HepG2 (cell line): ENCODE data around the gene MEGF6. TPM values are rescaled to one million over a fixed set of nuclear protein-coding genes. Genes with fewer than 3 reads are reported as not detected.

Experiments
- ATAC-seq: fragments of 200-7000 bp; cut with Tn5 transposase; 3 replicates; pipeline ENCODE4 v1.9.1; 2020; ENCODE audit warnings: mild to moderate bottlenecking, moderate library complexity
- BruUV-seq: library from RNA; stranded (reverse); fragments of 400-500 nt; replicated peaks from 2 replicates; lab custom pipeline; 2021; lab: Mats Ljungman, UMichigan
- CTCF ChIA-PET: fragments of 300-600 bp; formaldehyde crosslinking; extraction: SDS; loops from one replicate; lab custom pipeline; 2021; ENCODE audit warnings: low total read pairs, inconsistent platforms, low intra/inter-chr PET ratio; lab: Yijun Ruan, JAX
- POLR2A ChIA-PET: fragments of 350-600 bp; sonication (Branson Sonifier 250); formaldehyde crosslinking; loops from one replicate; lab custom pipeline; 2020; ENCODE audit warnings: antibody characterized with exemption, inconsistent platforms; lab: Yijun Ruan, JAX
- DNase-seq: peaks from one replicate; pipeline ENCODE4 v3.0.0-alpha.2; 2015; ENCODE audit warnings: low spot score
- FAIRE-seq: peaks from 3 replicates; lab custom pipeline; 2011; peaks lifted over from hg19 to GRCh38; lab: Jason Lieb, UNC
- H2AFZ ChIP-seq: one replicate; pipeline ENCODE4 v1.6.1; 2011; ENCODE audit warnings: low read length, inconsistent platforms
- H3K27ac ChIP-seq: fragments of 300-600 bp; 3 replicates; pipeline ENCODE4 v1.8.0; 2011; ENCODE audit warnings: mixed run types, mild to moderate bottlenecking, mixed read lengths, low read length, inconsistent platforms; ENCODE audit not compliant: insufficient read depth; ENCODE audit errors: extremely low read length
- H3K27me3 ChIP-seq, 2 experiments: fragments of 200-600 bp in 1 of 2; 2 replicates in 1 of 2; 3 replicates in 1 of 2; pipeline versions ENCODE4 v1.6.0 to v1.8.0; 2011; ENCODE audit warnings: low read length in 2 of 2, mild to moderate bottlenecking in 2 of 2, moderate library complexity in 2 of 2, inconsistent platforms in 1 of 2; ENCODE audit not compliant: insufficient read depth in 2 of 2, control insufficient read depth in 1 of 2
- H3K36me3 ChIP-seq, 2 experiments: fragments of 200-600 bp in 1 of 2; replicated peaks in 1 of 2; 2 replicates in 1 of 2; 3 replicates in 1 of 2; pipeline versions ENCODE4 v1.5.1 to v1.8.0; 2011; ENCODE audit warnings: low read length in 2 of 2, inconsistent platforms in 1 of 2; ENCODE audit not compliant: insufficient read depth in 2 of 2, control insufficient read depth in 1 of 2
- H3K4me1 ChIP-seq: 2 replicates; pipeline ENCODE4 v1.5.1; 2012; ENCODE audit warnings: low read length, inconsistent platforms; ENCODE audit not compliant: insufficient read depth
- H3K4me2 ChIP-seq: 2 replicates; pipeline ENCODE4 v1.6.0; 2011; ENCODE audit warnings: low read depth, low read length, inconsistent platforms
- H3K4me3 ChIP-seq, 3 experiments: fragments of 200-600 bp in 1 of 3; sonication (generic), shearing (Covaris generic) in 1 of 3; replicated peaks in 1 of 3; 2 replicates each; pipeline ENCODE4 v1.5.1; 2011 to 2016; ENCODE audit warnings: low read length in 3 of 3, inconsistent platforms in 2 of 3, low read depth in 2 of 3, mild to moderate bottlenecking in 2 of 3, control low read depth in 1 of 3, mixed read lengths in 1 of 3; ENCODE audit not compliant: insufficient read depth in 1 of 3
- H3K79me2 ChIP-seq: one replicate; pipeline ENCODE4 v1.6.1; 2011; ENCODE audit warnings: low read length, inconsistent platforms; ENCODE audit not compliant: insufficient read depth
- H3K9ac ChIP-seq: 2 replicates; pipeline ENCODE4 v1.6.0; 2011; ENCODE audit warnings: mild to moderate bottlenecking, low read depth, low read length, inconsistent platforms; ENCODE audit not compliant: insufficient read depth
- H3K9me3 ChIP-seq: 2 replicates; pipeline ENCODE4 v1.5.1; 2012; ENCODE audit warnings: mild to moderate bottlenecking, low read length
- H4K20me1 ChIP-seq: 2 replicates; pipeline ENCODE4 v1.6.0; 2011; ENCODE audit warnings: inconsistent platforms, mild to moderate bottlenecking, low read length, moderate library complexity; ENCODE audit not compliant: insufficient read depth
- ETS1 ChIP-seq: sonication (generic); formaldehyde crosslinking; IDR thresholded peaks from 2 replicates; pipeline ENCODE4 v1.4.0; 2020; ENCODE audit warnings: missing genetic modification reagents
- GABPB1 ChIP-seq: IDR thresholded peaks from 2 replicates; pipeline ENCODE4 v1.6.1; 2016; ENCODE audit warnings: mild to moderate bottlenecking, missing genetic modification reagents, moderate library complexity, missing compliant biosample characterization
- KDM1A ChIP-seq: IDR thresholded peaks from 2 replicates; pipeline ENCODE4 v1.6.1; 2016; ENCODE audit warnings: missing compliant biosample characterization
- MAFG ChIP-seq: sonication (generic); formaldehyde crosslinking; IDR thresholded peaks from 2 replicates; pipeline ENCODE4 v1.5.1; 2020; ENCODE audit warnings: mild to moderate bottlenecking, missing genetic modification reagents
- MED1 ChIP-seq: sonication (generic); formaldehyde crosslinking; IDR thresholded peaks from 2 replicates; pipeline ENCODE4 v1.4.0; 2020; ENCODE audit warnings: missing genetic modification reagents
- NFKBIZ ChIP-seq: IDR thresholded peaks from 2 replicates; pipeline ENCODE4 v1.6.1; 2018; ENCODE audit warnings: missing genetic modification reagents, missing compliant biosample characterization
- REPIN1 ChIP-seq: sonication (generic); formaldehyde crosslinking; IDR thresholded peaks from 2 replicates; pipeline ENCODE4 v1.8.0; 2022; ENCODE audit warnings: missing genetic modification reagents, low read depth, mild to moderate bottlenecking, borderline replicate concordance
- SIN3A ChIP-seq: IDR thresholded peaks from 2 replicates; pipeline ENCODE4 v1.6.1; 2011; ENCODE audit warnings: low read depth, mild to moderate bottlenecking, control low read depth, low read length, borderline replicate concordance
- XBP1 ChIP-seq: sonication (generic); formaldehyde crosslinking; IDR thresholded peaks from 2 replicates; pipeline ENCODE4 v1.5.0; 2020; ENCODE audit warnings: missing genetic modification reagents
- ZFP36L2 ChIP-seq: sonication (generic); formaldehyde crosslinking; IDR thresholded peaks from 2 replicates; pipeline ENCODE4 v1.4.0; 2020; ENCODE audit warnings: missing genetic modification reagents
- ZFP41 ChIP-seq: sonication (generic); formaldehyde crosslinking; IDR thresholded peaks from 2 replicates; pipeline ENCODE4 v1.4.0; 2020; ENCODE audit warnings: mild to moderate bottlenecking, missing genetic modification reagents, borderline replicate concordance
- ZNF251 ChIP-seq: sonication (generic); formaldehyde crosslinking; IDR thresholded peaks from 2 replicates; pipeline ENCODE4 v1.9.0; 2021; ENCODE audit warnings: mild to moderate bottlenecking, missing genetic modification reagents
- ZNF446 ChIP-seq: sonication (generic); formaldehyde crosslinking; IDR thresholded peaks from 2 replicates; pipeline ENCODE4 v1.5.0; 2020; ENCODE audit warnings: mild to moderate bottlenecking, missing genetic modification reagents
- ZNF7 ChIP-seq: IDR thresholded peaks from 2 replicates; pipeline ENCODE4 v1.6.1; 2016; ENCODE audit warnings: missing biosample characterization, missing genetic modification reagents
- ZNF777 ChIP-seq: sonication (generic); formaldehyde crosslinking; IDR thresholded peaks from 2 replicates; pipeline ENCODE4 v1.4.0; 2020; ENCODE audit warnings: missing genetic modification reagents
- WGBS: methylation state at CpG from one replicate; pipeline ENCODE4 v1.1.6; 2017; ENCODE audit warnings: low lambda C conversion rate; 5-methylcytosine and 5-hydroxymethylcytosine counted together
- in situ Hi-C: cut with HindIII; loops from 2 replicates; pipeline ENCODE4 v1.10.0; 2017; ENCODE audit warnings: low pct_unique_long_range_greater_than_20kb; ENCODE audit not compliant: extremely low pct_ligation_motif_present
- intact Hi-C: fragments of 100-400 bp; cut with micrococcal nuclease; formaldehyde crosslinking; loops from one replicate; pipeline ENCODE4 v1.10.0; 2022; ENCODE audit not compliant: unreplicated experiment
- polyA plus RNA-seq, 8 experiments: library from polyadenylated mRNA; depleted of rRNA in 3 of 8; stranded (reverse) in 7 of 8; unstranded in 1 of 8; fragments of >200 nt; fragmentation: Illumina TruSeq in 4 of 8; extraction: Trizol in 4 of 8; gene quantifications; 2 replicates each; pipeline versions ENCODE4 v1.2.1 to v1.2.3, GENCODE V29; 2011 to 2016; ENCODE audit warnings: low read depth in 4 of 8, missing spikeins in 1 of 8, mixed read lengths in 1 of 8; ENCODE audit not compliant: insufficient read depth in 1 of 8
- total RNA-seq, 5 experiments: library from RNA; depleted of rRNA; stranded (reverse); fragments of >200 nt; fragmentation: Illumina TruSeq; extraction: Trizol; gene quantifications; 2 replicates each; pipeline ENCODE4 v1.2.3, GENCODE V29; 2016; ENCODE audit warnings: low read depth in 1 of 5
- TF ChIP-seq, protein P1 (sequence below): sonication (generic); formaldehyde crosslinking; IDR thresholded peaks from 2 replicates; pipeline ENCODE4 v1.4.0; 2020; ENCODE audit warnings: missing genetic modification reagents

The MEGF6 gene
- total and polyA plus RNA-seq, 2 of the 13 experiments (the other 11 are each of a cell fraction or from before 2014, with no cell fraction given), result 1.9 TPM

DNA sequence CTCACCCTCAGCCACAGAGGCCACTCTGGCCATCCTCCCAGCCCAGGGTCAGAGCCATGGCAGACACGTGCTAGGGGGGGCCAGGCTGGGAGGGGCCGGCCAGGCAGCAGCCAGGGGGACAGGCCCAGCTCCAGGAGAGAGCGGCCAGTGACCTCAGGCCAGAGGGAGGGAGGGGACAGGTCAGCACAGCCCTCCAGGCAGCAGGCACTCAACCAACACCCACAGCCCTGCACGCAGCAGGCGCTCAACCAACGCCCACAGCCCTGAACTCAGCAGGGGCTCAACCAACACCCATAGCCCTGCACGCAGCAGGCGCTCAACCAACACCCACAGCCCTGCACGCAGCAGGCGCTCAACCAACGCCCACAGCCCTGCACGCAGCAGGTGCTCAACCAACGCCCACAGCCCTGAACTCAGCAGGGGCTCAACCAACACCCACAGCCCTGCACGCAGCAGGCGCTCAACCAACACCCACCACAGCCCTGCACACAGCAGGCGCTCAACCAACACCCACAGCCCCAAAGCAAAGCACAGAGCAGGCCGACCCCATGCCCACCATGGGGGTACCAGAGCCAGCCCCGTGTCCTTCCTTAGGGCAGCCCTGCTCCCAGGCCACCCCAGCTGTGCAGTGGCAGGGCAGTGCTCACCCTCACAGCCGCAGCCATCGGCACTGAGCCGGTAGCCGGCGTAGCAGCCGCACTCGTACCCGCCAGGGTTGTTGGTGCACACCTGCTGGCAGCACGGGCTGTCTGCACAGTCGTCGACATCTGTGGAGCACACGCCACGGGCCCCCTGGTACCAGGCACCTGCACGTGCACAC is 101.0 kb downstream of the MEGF6 start:
- ATAC-seq, result no peak
- H3K4me2 ChIP-seq, result no peak overlapping the region
- H3K79me2 ChIP-seq, result no peaks in the 10 kb centered on the region
- no peak overlapping the region for H2AFZ ChIP-seq
- H4K20me1 ChIP-seq, result no peaks in the 10 kb centered on the region
- H3K4me1 ChIP-seq, result no peaks in the 10 kb centered on the region
- ChIA-PET POLR2A (no interaction called here), CTCF (no interaction called here)
- BruUV-seq, result no TSS peak
- peaks cover 2 to 19% of the 10 kb centered on the region in 2 experiments; a peak in 3 of 5 replicates for H3K27me3 ChIP-seq
- no peaks in the 10 kb centered on the region for H3K9me3 ChIP-seq
- no peak overlapping the region for H3K4me3 ChIP-seq
- no peak for TF ChIP-seq ZNF7 (CRISPR knock-in tag)
- TF ChIP-seq, all 625 proteins: peak for 0
- Histone ChIP-seq H3K9ac (no peak overlapping the region), H3K36me3 (no peaks in the 10 kb centered on the region), H3K27ac (no peak overlapping the region)
- no peak for FAIRE-seq
- in situ Hi-C loops (no loop called here), intact Hi-C loops (no loop called here)
- WGBS, result 33% methylated on average over 14 of the region's 32 CpGs
- no peak for DNase-seq

DNA sequence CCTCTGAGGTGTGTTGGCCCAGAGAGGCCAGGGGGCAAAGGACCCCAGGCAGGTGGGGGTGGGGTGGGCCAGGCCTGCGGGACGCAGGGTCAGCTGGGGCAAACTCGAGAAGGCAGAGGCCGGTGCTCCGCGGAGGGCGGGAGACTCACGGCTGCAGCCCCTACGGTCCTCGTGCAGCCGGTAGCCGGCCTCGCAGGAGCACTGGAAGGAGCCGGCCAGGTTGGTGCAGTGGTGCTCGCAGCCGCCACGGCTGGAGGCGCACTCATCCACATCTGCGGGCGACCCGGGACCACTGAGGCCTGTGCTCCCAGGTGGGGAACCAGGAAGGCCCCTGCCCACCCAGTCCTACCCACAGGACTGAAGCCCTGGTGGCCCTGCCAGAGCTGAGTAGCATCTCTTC is 101.6 kb downstream of the MEGF6 start:
- no peak overlapping the region for H3K27ac ChIP-seq
- DNase-seq, result no peak
- TF ChIP-seq ZFP36L2, result no peak
- TF ChIP-seq MED1, result no peak
- no peak for TF ChIP-seq MAFG (CRISPR knock-in tag)
- TF ChIP-seq, protein P1, sequence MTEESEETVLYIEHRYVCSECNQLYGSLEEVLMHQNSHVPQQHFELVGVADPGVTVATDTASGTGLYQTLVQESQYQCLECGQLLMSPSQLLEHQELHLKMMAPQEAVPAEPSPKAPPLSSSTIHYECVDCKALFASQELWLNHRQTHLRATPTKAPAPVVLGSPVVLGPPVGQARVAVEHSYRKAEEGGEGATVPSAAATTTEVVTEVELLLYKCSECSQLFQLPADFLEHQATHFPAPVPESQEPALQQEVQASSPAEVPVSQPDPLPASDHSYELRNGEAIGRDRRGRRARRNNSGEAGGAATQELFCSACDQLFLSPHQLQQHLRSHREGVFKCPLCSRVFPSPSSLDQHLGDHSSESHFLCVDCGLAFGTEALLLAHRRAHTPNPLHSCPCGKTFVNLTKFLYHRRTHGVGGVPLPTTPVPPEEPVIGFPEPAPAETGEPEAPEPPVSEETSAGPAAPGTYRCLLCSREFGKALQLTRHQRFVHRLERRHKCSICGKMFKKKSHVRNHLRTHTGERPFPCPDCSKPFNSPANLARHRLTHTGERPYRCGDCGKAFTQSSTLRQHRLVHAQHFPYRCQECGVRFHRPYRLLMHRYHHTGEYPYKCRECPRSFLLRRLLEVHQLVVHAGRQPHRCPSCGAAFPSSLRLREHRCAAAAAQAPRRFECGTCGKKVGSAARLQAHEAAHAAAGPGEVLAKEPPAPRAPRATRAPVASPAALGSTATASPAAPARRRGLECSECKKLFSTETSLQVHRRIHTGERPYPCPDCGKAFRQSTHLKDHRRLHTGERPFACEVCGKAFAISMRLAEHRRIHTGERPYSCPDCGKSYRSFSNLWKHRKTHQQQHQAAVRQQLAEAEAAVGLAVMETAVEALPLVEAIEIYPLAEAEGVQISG (CRISPR knock-in tag), result no peak
- no peak for TF ChIP-seq SIN3A
- TF ChIP-seq ZNF251 (CRISPR knock-in tag), result no peak
- TF ChIP-seq ZFP41 (CRISPR knock-in tag), result no peak
- no peak for TF ChIP-seq ZNF777 (CRISPR knock-in tag)
- no peak for TF ChIP-seq KDM1A (CRISPR knock-in tag)
- no peak for TF ChIP-seq ZNF446 (CRISPR knock-in tag)
- TF ChIP-seq GABPB1 (CRISPR knock-in tag), result no peak
- no peak for TF ChIP-seq ETS1 (CRISPR knock-in tag)
- TF ChIP-seq XBP1 (CRISPR knock-in tag), result no peak
- TF ChIP-seq NFKBIZ (CRISPR knock-in tag), result no peak
- no peak for TF ChIP-seq REPIN1

More for the DNA sequence above, 101.6 kb downstream of the MEGF6 start:
- in situ Hi-C loops, result no loop called here
- no peak overlapping the region for H3K4me3 ChIP-seq
- H3K9me3 ChIP-seq, result no peaks in the 10 kb centered on the region
- H3K9ac ChIP-seq, result no peak overlapping the region
- CTCF ChIA-PET, result no interaction called here
- BruUV-seq, result no TSS peak
- intact Hi-C loops, result no loop called here
- POLR2A ChIA-PET, result no interaction called here
- no peaks in the 10 kb centered on the region for H3K36me3 ChIP-seq
- no peaks in the 10 kb centered on the region for H4K20me1 ChIP-seq
- no peak overlapping the region for H2AFZ ChIP-seq
- ATAC-seq, result no peak
- H3K4me1 ChIP-seq, result no peaks in the 10 kb centered on the region
- peaks cover 2 to 19% of the 10 kb centered on the region in 2 experiments; a peak in 3 of 5 replicates for H3K27me3 ChIP-seq
- no peak overlapping the region for H3K4me2 ChIP-seq
- no CpG with 5 or more reads among the region's 21 CpGs for WGBS
- H3K79me2 ChIP-seq, result no peaks in the 10 kb centered on the region
- no peak for FAIRE-seq
